Keratinocyte (primary cell): ENCODE results near the gene KRI1. TPM values are rescaled to one million over a fixed set of nuclear protein-coding genes. Genes with fewer than 3 reads are reported as not detected.

Experiments used
- DNase-seq: peaks from one replicate; pipeline ENCODE4 v3.0.0-alpha.2; 2011; ENCODE audit warnings: low read depth, missing footprints, low spot score
- FAIRE-seq: peaks from 2 replicates; lab custom pipeline; 2011; peaks lifted over from hg19 to GRCh38; lab: Jason Lieb, UNC
- H2AFZ ChIP-seq: 2 replicates; pipeline ENCODE4 v1.6.0; 2012; ENCODE audit warnings: low read length, control low read depth, inconsistent platforms; ENCODE audit not compliant: control insufficient read depth
- H3K27ac ChIP-seq: 2 replicates; pipeline ENCODE4 v1.5.1; 2011; ENCODE audit warnings: low read length; ENCODE audit not compliant: control insufficient read depth, insufficient read depth
- H3K27me3 ChIP-seq: 3 replicates; pipeline ENCODE4 v1.6.0; 2011; ENCODE audit warnings: low read length; ENCODE audit not compliant: control insufficient read depth, insufficient read depth; ENCODE audit errors: extremely low read depth
- H3K36me3 ChIP-seq, 2 experiments: 2 replicates in 1 of 2; 3 replicates in 1 of 2; pipeline ENCODE4 v1.5.1; 2011; ENCODE audit warnings: low read length in 2 of 2, mild to moderate bottlenecking in 1 of 2; ENCODE audit not compliant: control insufficient read depth in 2 of 2, insufficient read depth in 2 of 2; ENCODE audit errors: extremely low read depth in 1 of 2
- H3K4me1 ChIP-seq: 3 replicates; pipeline ENCODE4 v1.5.1; 2011; ENCODE audit warnings: low read length; ENCODE audit not compliant: control insufficient read depth, insufficient read depth; ENCODE audit errors: extremely low read depth
- H3K4me2 ChIP-seq: 3 replicates; pipeline ENCODE4 v1.6.0; 2011; ENCODE audit warnings: low read depth, low read length; ENCODE audit not compliant: control insufficient read depth, insufficient read depth; ENCODE audit errors: extremely low read depth
- H3K4me3 ChIP-seq, 3 experiments: fragments of 200-600 bp in 1 of 3; sonication (generic) in 1 of 3; 2 replicates in 2 of 3; 3 replicates in 1 of 3; pipeline ENCODE4 v1.5.1; 2011 to 2016; ENCODE audit warnings: low read length in 3 of 3, mild to moderate bottlenecking in 3 of 3, control low read depth in 2 of 3, inconsistent platforms in 1 of 3, low read depth in 1 of 3, mixed read lengths in 1 of 3, mixed run types in 1 of 3, moderate library complexity in 1 of 3; ENCODE audit not compliant: control insufficient read depth in 2 of 3, insufficient read depth in 2 of 3; ENCODE audit errors: extremely low read depth in 1 of 3
- H3K79me2 ChIP-seq: 2 replicates; pipeline ENCODE4 v1.6.0; 2012; ENCODE audit warnings: low read length; ENCODE audit not compliant: control insufficient read depth, insufficient read depth
- H3K9ac ChIP-seq: 3 replicates; pipeline ENCODE4 v1.6.0; 2011; ENCODE audit warnings: low read length; ENCODE audit not compliant: control insufficient read depth, insufficient read depth; ENCODE audit errors: extremely low read depth
- H3K9me1 ChIP-seq: 3 replicates; pipeline ENCODE4 v1.6.0; 2011; ENCODE audit warnings: low read length; ENCODE audit not compliant: control insufficient read depth, insufficient read depth; ENCODE audit errors: extremely low read depth
- H3K9me3 ChIP-seq: 2 replicates; pipeline ENCODE4 v1.5.1; 2012; ENCODE audit warnings: low read depth, low read length; ENCODE audit not compliant: control insufficient read depth
- H4K20me1 ChIP-seq: 3 replicates; pipeline ENCODE4 v1.6.0; 2011; ENCODE audit warnings: low read length; ENCODE audit not compliant: control insufficient read depth, insufficient read depth; ENCODE audit errors: extremely low read depth
- CTCF ChIP-seq, 3 experiments: IDR thresholded peaks in 1 of 3; conservative IDR thresholded peaks in 1 of 3; optimal IDR thresholded peaks in 1 of 3; 2 replicates in 2 of 3; 3 replicates in 1 of 3; pipeline versions ENCODE3 to v1.5.1; 2011; ENCODE audit warnings: low read length in 3 of 3, mild to moderate bottlenecking in 3 of 3, moderate library complexity in 2 of 3, control low read depth in 1 of 3, inconsistent platforms in 1 of 3; ENCODE audit not compliant: insufficient read depth in 2 of 3; ENCODE audit errors: extremely low read depth in 1 of 3
- EZH2 ChIP-seq: IDR thresholded peaks from one replicate; pipeline ENCODE4 v1.6.1; 2012; ENCODE audit warnings: inconsistent platforms, mild to moderate bottlenecking, low read length, moderate library complexity
- dilution Hi-C: fragments of 300-500 bp; cut with MboI; formaldehyde crosslinking; loops from one replicate; pipeline ENCODE4 v1.7.0; 2020; ENCODE audit warnings: low sequenced_read_pairs; ENCODE audit not compliant: extremely low pct_ligation_motif_present
- polyA plus RNA-seq, 5 experiments: library from polyadenylated mRNA; depleted of rRNA in 3 of 5; stranded (reverse) in 3 of 5; stranded (forward) in 1 of 5; unstranded in 1 of 5; fragments of >200 nt; gene quantifications; 1 replicate in 1 of 5; 2 replicates in 3 of 5; 3 replicates in 1 of 5; pipeline versions ENCODE4 v1.2.1 to v1.2.3, GENCODE V29; 2011 to 2012; ENCODE audit warnings: missing spikeins in 2 of 5, low read depth in 1 of 5, low replicate concordance in 1 of 5

The KRI1 gene
- polyA plus RNA-seq, 1 donor (not counting 4 experiments of a cell fraction or from before 2014, with no cell fraction given): 19.0 TPM

DNA sequence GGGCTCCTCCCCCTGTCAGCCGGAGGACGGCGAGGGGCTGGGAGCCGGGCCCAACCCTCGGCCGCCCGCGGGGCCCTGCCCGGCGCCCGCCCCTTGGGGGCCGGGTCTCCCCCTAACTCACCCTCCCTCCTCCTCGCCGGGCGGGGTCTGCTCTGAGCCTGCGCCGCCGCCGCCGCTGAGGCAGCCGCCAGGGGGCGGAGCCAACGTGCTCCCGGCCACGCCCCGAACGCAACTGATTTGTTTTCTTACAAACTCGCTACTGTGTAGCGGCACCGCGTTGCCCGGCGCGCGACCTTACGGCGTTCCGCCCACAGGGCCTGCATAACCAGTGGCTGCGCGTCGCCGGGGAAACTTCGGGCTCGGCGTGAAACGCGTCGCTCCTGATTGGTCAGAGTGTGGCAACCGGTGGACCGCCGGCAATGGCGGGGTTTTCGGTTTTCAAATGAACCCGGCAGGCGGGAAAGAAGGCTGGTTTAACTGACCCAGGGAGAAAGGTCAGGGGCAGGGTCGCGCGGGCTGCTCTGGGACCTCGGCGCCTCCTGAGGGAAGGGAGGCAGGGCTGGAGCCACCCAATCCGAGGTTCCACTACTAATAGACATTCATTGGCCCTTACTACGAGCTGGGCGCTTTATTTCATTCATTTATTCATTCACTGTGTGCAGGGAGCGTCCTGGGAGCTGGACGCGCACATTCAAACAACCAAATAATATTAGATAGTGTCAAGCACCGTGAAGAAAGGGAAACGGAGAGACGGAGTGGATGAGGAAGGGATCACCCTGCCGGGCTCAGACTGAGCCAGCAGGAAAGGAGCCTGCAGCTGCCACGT lies 3.2 kb upstream of the KRI1 start, which contains the start of gene CDKN2D:
TSS of gene CDKN2D (minus strand) at position 154 of the 826 bp plus-strand sequence. CDS start 326 bp downstream, outside the sequence.
- peak; percentile 82 for DNase-seq
- TF ChIP-seq EZH2 (no peak), CTCF (optimal IDR thresholded peaks at IDR 0.05 in 1 of 3, IDR thresholded peaks at IDR 0.05 in 1 of 3, conservative IDR thresholded peaks at IDR 0.05 in 1 of 3; ENCODE audit: extremely low read depth in 1 of 3, insufficient read depth in 2 of 3, low read length in 3 of 3) (no peak)
- H3K4me3 ChIP-seq: peak within 1 kb of the TSS; percentile 56 to 86 (median 74)
- H3K4me2 ChIP-seq: peak within 1 kb of the TSS; percentile 94
- H3K27ac ChIP-seq: peak within 1 kb of the TSS; percentile 75
- H3K79me2 ChIP-seq: peaks cover 13% of the 10 kb centered on the region
- peaks cover 0 to 4% of the 10 kb centered on the region in 2 experiments for H3K36me3 ChIP-seq
- dilution Hi-C loops: no loop called here
- H3K9me3 ChIP-seq: no peaks in the 10 kb centered on the region
- no peaks in the 10 kb centered on the region for H4K20me1 ChIP-seq
- peak within 1 kb of the TSS; percentile 80 for H3K9ac ChIP-seq
- peak; percentile 62 for FAIRE-seq
- peak within 1 kb of the TSS; percentile 52 for H2AFZ ChIP-seq
- peaks cover 31% of the 10 kb centered on the region for H3K4me1 ChIP-seq
- no peaks in the 10 kb centered on the region for H3K27me3 ChIP-seq
- no peaks in the 10 kb centered on the region for H3K9me1 ChIP-seq

DNA sequence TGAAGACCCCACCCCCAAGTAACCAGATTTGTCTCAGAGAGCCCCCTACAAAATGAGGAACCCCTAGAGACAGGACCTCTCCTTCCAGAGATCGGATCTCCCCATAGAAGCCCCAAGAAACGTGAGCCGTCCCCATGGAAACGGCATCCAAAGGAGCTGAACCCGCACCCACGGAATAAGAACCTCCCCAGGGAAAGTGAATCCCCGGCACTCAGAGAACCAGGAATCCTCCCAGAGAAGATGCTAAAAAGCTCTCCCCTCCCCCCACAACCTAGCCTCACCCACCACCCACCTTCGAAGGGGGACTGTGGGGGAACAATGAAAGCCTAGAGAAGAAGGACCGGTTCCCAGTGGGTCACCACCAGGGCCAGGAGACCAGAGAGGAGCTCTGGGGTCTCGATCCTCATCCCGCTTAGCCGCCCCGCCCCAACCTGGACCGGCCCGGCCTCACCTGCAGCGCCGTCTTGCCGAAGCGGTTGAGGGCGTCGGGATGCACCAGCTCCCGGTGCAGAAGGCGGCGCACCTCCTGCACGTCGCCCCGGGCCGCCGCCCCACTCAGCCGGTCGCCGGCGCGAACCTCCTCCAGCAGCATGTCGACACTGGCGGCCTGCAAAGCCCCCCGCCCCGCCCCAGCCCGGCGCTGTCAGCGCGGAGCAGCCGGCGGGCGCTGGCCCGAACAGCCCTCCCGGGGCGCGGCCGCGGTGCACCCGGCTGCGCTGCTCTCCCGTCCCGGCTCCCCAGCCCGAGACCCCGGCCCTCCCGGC lies 2.4 kb upstream of the KRI1 start:
- Histone ChIP-seq H3K27me3 (no peaks in the 10 kb centered on the region), H3K9ac (peak overlapping the region; percentile 48), H3K4me3 (peak overlapping the region; percentile 56 to 86 (median 68)), H4K20me1 (no peaks in the 10 kb centered on the region), H3K36me3 (peaks cover 0 to 2% of the 10 kb centered on the region in 2 experiments), H3K4me2 (peak overlapping the region; percentile 77), H3K4me1 (peaks cover 31% of the 10 kb centered on the region), H3K9me1 (no peaks in the 10 kb centered on the region), H2AFZ (peak overlapping the region; percentile 52), H3K9me3 (no peaks in the 10 kb centered on the region), H3K79me2 (peaks cover 15% of the 10 kb centered on the region), H3K27ac (no peak overlapping the region)
- dilution Hi-C loops: no loop called here
- DNase-seq (no peak), FAIRE-seq (no peak)
- TF ChIP-seq EZH2: no peak
- peak in 2 of 3 experiments; percentile 39 to 41 for TF ChIP-seq CTCF (optimal IDR thresholded peaks at IDR 0.05 in 1 of 3, IDR thresholded peaks at IDR 0.05 in 1 of 3, conservative IDR thresholded peaks at IDR 0.05 in 1 of 3; ENCODE audit: extremely low read depth in 1 of 3, insufficient read depth in 2 of 3, low read length in 3 of 3)
